ENCODE measurements around the gene ADAMTS5. TPM values are rescaled to one million over a fixed set of nuclear protein-coding genes. Genes with fewer than 3 reads are reported as not detected.

Gene ADAMTS5
- total and polyA plus RNA-seq, 7 donors: 0.46 to 20.3 (median 6.0) TPM

- H3K27me3 ChIP-seq: no peaks in the 10 kb centered on the region
- no peak for DNase-seq
- no peak overlapping the region for H3K4me3 ChIP-seq
- intact Hi-C loops (cut with DNase I): no loop called here
- WGBS, 2 donors: 90 to 91% methylated on average over 10 of the region's 10 CpGs
- H3K27ac ChIP-seq: no peak overlapping the region
- H3K9me3 ChIP-seq: no peaks in the 10 kb centered on the region
- TF ChIP-seq POLR2A (IDR thresholded peaks at IDR 0.05) (no peak), CTCF (IDR thresholded peaks at IDR 0.05) (no peak), POLR2AphosphoS5 (IDR thresholded peaks at IDR 0.05) (no peak), EP300 (IDR thresholded peaks at IDR 0.05) (no peak)
- H3K4me1 ChIP-seq: no peaks in the 10 kb centered on the region
- no peaks in the 10 kb centered on the region for H3K36me3 ChIP-seq
Observed at GRCh38 chr21:26923986-26924385, 42.9 kb downstream of the ADAMTS5 start.

- TF ChIP-seq EP300 (IDR thresholded peaks at IDR 0.05): no peak
- TF ChIP-seq POLR2A (IDR thresholded peaks at IDR 0.05): no peak
- no peak for TF ChIP-seq POLR2AphosphoS5 (IDR thresholded peaks at IDR 0.05)
- TF ChIP-seq CTCF (IDR thresholded peaks at IDR 0.05): no peak
- Histone ChIP-seq H3K27me3 (no peaks in the 10 kb centered on the region), H3K9me3 (no peaks in the 10 kb centered on the region), H3K4me3 (no peak overlapping the region), H3K36me3 (no peaks in the 10 kb centered on the region), H3K4me1 (no peaks in the 10 kb centered on the region), H3K27ac (no peak overlapping the region)
- intact Hi-C loops (cut with DNase I): no loop called here
- no peak for DNase-seq
Observed at GRCh38 chr21:26920055-26920454, 46.8 kb downstream of the ADAMTS5 start.

GRCh38 chr21:26918323-26919079 lies 48.4 kb downstream of the ADAMTS5 start:
- H3K4me3 ChIP-seq: no peak overlapping the region
- no peaks in the 10 kb centered on the region for H3K4me1 ChIP-seq
- 73 to 76% methylated on average over 8 of the region's 8 CpGs for WGBS, 2 donors
- no peaks in the 10 kb centered on the region for H3K27me3 ChIP-seq
- intact Hi-C loops (cut with DNase I): no loop called here
- no peak overlapping the region for H3K27ac ChIP-seq
- no peaks in the 10 kb centered on the region for H3K9me3 ChIP-seq
- TF ChIP-seq POLR2A (IDR thresholded peaks at IDR 0.05) (no peak), EP300 (IDR thresholded peaks at IDR 0.05) (no peak), POLR2AphosphoS5 (IDR thresholded peaks at IDR 0.05) (no peak), CTCF (IDR thresholded peaks at IDR 0.05) (no peak)
- DNase-seq: no peak
- H3K36me3 ChIP-seq: no peaks in the 10 kb centered on the region

- no peaks in the 10 kb centered on the region for H3K4me1 ChIP-seq
- TF ChIP-seq EP300 (IDR thresholded peaks at IDR 0.05) (no peak), POLR2AphosphoS5 (IDR thresholded peaks at IDR 0.05) (no peak), CTCF (IDR thresholded peaks at IDR 0.05) (no peak), POLR2A (IDR thresholded peaks at IDR 0.05) (no peak)
- no peaks in the 10 kb centered on the region for H3K9me3 ChIP-seq
- WGBS, 2 donors: 84 to 86% methylated on average over 2 of the region's 2 CpGs
- no peak overlapping the region for H3K4me3 ChIP-seq
- H3K27ac ChIP-seq: no peak overlapping the region
- intact Hi-C loops (cut with DNase I): no loop called here
- DNase-seq: no peak
- H3K27me3 ChIP-seq: no peaks in the 10 kb centered on the region
- no peaks in the 10 kb centered on the region for H3K36me3 ChIP-seq
Observed at GRCh38 chr21:26916799-26917198, 50.1 kb downstream of the ADAMTS5 start.

- Histone ChIP-seq H3K27ac (no peak overlapping the region), H3K27me3 (no peaks in the 10 kb centered on the region), H3K4me3 (no peak overlapping the region), H3K9me3 (no peaks in the 10 kb centered on the region), H3K36me3 (no peaks in the 10 kb centered on the region), H3K4me1 (no peaks in the 10 kb centered on the region)
- intact Hi-C loops (cut with DNase I): no loop called here
- DNase-seq: no peak
- TF ChIP-seq CTCF (IDR thresholded peaks at IDR 0.05) (no peak), EP300 (IDR thresholded peaks at IDR 0.05) (no peak), POLR2AphosphoS5 (IDR thresholded peaks at IDR 0.05) (no peak), POLR2A (IDR thresholded peaks at IDR 0.05) (no peak)
Observed at GRCh38 chr21:26914557-26914956, 52.3 kb downstream of the ADAMTS5 start.
